Measurements from ENCODE around the gene EPS8L1.
"Not testable (repeated sequence)": the region's sequence is repeated elsewhere in the genome, so short reads cannot be mapped to it uniquely, and the experiment has no call there.

DNA sequence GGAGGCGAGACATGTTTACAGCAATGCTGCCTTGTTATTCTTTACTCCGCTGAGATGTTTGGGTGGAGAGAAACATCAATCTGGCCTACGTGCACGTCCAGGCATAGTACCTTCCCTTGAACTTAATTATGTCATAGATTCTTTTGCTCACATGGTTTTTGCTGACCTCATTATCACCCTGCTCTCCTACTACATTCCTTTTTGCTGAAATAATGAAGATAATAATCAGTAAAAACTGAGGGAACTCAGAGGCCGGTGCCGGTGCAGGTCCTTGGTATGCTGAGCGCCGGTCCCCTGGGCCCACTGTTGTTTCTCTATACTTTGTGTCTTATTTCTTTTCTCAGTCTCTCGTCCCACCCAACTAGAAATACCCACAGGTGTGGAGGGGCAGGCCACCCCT is 15.4 kb upstream of the EPS8L1 start:
- TF ChIP-seq CTCF, POLR2A (IDR thresholded peaks at IDR 0.05): not testable (repeated sequence)
